SK-N-SH treated with all-trans-retinoic acid at 6 μM for 48 hours (cell line): ENCODE measurements around the gene BSN.

ENCODE experiments used
- ARNTL ChIP-seq: fragments of 450-650 bp; formaldehyde crosslinking; IDR thresholded peaks from 2 replicates; pipeline ENCODE4 v1.5.0; 2020; ENCODE audit warnings: low read depth, mild to moderate bottlenecking, moderate library complexity, borderline replicate concordance
- CREB5 ChIP-seq: fragments of 250-450 bp; sonication (Bioruptor Pico); IDR thresholded peaks from 2 replicates; pipeline ENCODE4 v1.5.1; 2020; ENCODE audit warnings: low read depth, mild to moderate bottlenecking, moderate library complexity
- CSDC2 ChIP-seq: fragments of 250-450 bp; sonication (Bioruptor Pico); IDR thresholded peaks from 2 replicates; pipeline ENCODE4 v1.5.0; 2020; ENCODE audit warnings: mild to moderate bottlenecking, moderate library complexity
- GLIS3 ChIP-seq: fragments of 250-450 bp; sonication (Bioruptor Pico); IDR thresholded peaks from 2 replicates; pipeline ENCODE4 v1.5.0; 2020; ENCODE audit warnings: mild to moderate bottlenecking, moderate library complexity
- TOX ChIP-seq: fragments of 250-450 bp; sonication (Bioruptor Pico); IDR thresholded peaks from 2 replicates; pipeline ENCODE4 v1.8.0; 2021; ENCODE audit warnings: mild to moderate bottlenecking, moderate library complexity, borderline replicate concordance
- ZC3H10 ChIP-seq: fragments of 250-450 bp; sonication (Bioruptor Pico); IDR thresholded peaks from 2 replicates; pipeline ENCODE4 v1.5.1; 2021; ENCODE audit warnings: mild to moderate bottlenecking, moderate library complexity
- ZFP3 ChIP-seq: fragments of 250-450 bp; sonication (Bioruptor Pico); IDR thresholded peaks from 2 replicates; pipeline ENCODE4 v1.5.0; 2020; ENCODE audit warnings: mild to moderate bottlenecking, moderate library complexity
- ZFP30 ChIP-seq: fragments of 450-650 bp; formaldehyde crosslinking; IDR thresholded peaks from 2 replicates; pipeline ENCODE4 v1.5.0; 2022; ENCODE audit warnings: mild to moderate bottlenecking, moderate library complexity
- TF ChIP-seq, protein P1 (sequence below): fragments of 250-450 bp; sonication (Bioruptor Pico); IDR thresholded peaks from 2 replicates; pipeline ENCODE4 v1.8.0; 2020; ENCODE audit warnings: mild to moderate bottlenecking, moderate library complexity, borderline replicate concordance

- TF ChIP-seq GLIS3 (CRISPR knock-in tag): no peak
- TF ChIP-seq, protein P1, sequence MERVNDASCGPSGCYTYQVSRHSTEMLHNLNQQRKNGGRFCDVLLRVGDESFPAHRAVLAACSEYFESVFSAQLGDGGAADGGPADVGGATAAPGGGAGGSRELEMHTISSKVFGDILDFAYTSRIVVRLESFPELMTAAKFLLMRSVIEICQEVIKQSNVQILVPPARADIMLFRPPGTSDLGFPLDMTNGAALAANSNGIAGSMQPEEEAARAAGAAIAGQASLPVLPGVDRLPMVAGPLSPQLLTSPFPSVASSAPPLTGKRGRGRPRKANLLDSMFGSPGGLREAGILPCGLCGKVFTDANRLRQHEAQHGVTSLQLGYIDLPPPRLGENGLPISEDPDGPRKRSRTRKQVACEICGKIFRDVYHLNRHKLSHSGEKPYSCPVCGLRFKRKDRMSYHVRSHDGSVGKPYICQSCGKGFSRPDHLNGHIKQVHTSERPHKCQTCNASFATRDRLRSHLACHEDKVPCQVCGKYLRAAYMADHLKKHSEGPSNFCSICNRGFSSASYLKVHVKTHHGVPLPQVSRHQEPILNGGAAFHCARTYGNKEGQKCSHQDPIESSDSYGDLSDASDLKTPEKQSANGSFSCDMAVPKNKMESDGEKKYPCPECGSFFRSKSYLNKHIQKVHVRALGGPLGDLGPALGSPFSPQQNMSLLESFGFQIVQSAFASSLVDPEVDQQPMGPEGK (CRISPR knock-in tag): no peak
- no peak for TF ChIP-seq ZFP30 (CRISPR knock-in tag)
- no peak for TF ChIP-seq ZFP3 (CRISPR knock-in tag)
- TF ChIP-seq CSDC2 (CRISPR knock-in tag): no peak
- no peak for TF ChIP-seq CREB5
- TF ChIP-seq TOX: no peak
- TF ChIP-seq ZC3H10: no peak
- no peak for TF ChIP-seq ARNTL (CRISPR knock-in tag)
Measured at GRCh38 chr3:49567406-49567805, 13.1 kb downstream of the BSN start.
